NCI-H2171 (cell line): ENCODE measurements around the gene IGF2R.
"Not testable (repeated sequence)": the region's sequence is repeated elsewhere in the genome, so short reads cannot be mapped to it uniquely, and the experiment has no call there.

ENCODE experiments used
- DNase-seq: peaks from one replicate; lab custom pipeline; 2025; lab: John Stamatoyannopoulos, UW

IGF2R gene

DNA sequence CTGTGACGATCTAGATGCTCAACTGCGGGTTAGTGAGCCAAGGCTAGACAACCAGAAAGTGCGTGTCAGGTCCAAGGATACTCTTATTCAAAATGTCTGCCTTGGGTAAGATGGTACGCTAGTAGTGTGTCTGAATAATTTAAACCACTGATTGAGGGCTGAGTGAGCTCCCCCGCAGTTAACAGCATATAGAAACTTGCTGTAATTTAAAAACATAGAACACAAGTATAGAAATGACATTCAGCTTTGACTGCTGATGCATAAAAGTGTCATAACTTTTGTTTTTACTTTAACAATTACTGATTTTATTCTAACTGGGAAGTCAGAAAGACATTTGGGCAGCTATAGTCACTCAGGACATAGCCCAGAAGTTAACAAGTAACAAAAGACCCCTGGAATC is 107.1 kb downstream of the IGF2R start:
- DNase-seq: no peak

DNA sequence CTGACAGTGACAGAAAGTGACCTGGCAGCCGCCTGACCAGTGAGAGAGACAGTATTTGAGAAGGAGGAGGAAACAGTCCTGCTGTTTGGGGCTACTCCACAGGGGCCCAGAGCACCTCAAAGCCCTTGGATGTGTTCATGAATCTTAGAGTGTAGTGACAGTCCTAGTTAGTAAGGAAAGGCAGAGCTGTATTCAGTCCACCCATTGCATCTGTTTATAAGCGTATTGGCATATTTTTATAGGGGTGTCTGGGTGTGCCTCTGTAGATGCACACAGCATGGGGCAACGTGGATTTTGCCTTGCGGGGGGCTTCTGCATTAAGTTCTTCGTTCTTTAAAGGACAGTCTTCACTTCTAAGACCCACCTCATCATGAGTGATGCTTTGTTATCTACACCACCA is 108.1 kb downstream of the IGF2R start:
- DNase-seq: no peak

DNA sequence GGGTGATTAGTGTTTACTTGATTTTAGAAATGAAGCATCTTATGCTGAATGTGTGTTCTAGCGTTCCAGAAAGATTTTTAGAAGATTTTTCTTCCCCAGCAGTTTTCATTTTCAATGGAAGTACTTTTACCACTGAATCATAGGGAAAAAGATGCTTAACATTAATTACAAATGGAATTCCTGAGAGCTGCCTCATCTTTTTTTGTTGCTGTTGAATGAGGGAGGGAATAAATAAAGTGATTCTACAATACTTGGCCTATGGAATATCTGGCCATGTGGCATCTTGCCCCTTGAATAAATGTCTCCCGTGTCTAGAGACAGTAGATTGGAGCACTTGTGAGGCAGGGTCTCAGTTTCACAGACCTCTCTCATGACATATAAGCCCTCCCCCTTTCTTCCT is 108.6 kb downstream of the IGF2R start:
- DNase-seq: no peak

DNA sequence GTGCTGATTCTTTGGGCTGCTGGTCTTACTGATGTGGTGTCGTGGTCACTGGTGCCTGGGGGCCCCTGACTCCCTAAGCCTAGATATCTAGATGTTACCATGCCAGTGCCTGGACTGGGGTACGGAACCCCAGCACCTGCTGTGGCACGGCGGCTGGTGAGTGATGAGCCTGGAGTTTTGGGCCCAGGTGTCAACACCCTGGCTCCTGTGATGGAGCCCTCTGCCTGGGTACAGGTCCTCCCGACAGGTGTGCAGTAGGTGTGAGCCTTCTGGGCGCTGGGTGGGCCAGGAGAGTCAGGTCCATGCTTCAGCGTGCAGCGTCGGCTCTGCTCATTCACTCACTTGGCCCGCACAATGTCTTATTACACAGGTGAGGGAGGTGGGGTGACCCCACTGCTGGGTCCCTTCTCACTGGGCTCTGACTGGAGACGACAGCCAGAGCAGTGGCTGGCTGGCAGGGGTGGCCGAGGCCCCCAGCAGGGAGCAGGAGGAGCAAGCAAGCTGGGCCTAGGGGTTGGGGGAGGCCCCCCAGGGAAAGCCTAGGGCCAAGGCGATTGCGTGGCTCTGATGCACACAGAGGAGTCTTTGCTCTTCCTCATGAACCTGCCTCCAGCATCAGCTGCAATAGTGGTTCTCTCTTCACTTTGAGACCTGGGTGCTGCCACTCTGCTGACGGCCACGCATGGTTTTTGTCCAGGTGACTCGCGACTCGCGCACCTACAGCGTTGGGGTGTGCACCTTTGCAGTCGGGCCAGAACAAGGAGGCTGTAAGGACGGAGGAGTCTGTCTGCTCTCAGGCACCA is 110.2 kb downstream of the IGF2R start:
- DNase-seq: no peak

DNA sequence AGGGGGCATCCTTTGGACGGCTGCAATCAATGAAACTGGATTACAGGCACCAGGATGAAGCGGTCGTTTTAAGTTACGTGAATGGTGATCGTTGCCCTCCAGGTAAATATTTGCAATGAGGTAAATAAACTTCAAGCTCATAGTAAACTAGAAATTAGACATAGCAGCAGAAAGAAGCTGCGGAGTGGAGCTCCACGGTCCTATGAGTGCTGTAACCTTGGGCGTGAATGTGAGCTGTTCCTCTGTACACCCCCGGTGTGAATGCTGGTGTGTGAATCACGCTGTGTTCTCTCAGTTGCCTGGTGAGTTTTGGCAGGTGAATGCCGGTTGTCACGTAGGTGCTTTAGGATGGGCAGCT is 110.8 kb downstream of the IGF2R start:
- DNase-seq: no peak

DNA sequence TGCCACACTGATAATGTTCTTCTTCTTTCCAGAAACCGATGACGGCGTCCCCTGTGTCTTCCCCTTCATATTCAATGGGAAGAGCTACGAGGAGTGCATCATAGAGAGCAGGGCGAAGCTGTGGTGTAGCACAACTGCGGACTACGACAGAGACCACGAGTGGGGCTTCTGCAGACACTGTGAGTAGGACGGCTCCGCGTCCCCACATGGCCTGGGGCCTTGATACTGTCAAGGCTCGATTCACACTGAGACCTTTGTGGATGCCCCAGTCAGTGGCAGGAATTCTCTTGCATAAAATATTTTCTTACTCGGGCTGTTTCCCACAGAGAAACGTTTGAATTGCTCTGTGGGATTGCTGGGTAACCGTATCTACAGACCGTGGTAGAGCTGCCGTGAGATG is 111.2 kb downstream of the IGF2R start:
- DNase-seq: no peak

DNA sequence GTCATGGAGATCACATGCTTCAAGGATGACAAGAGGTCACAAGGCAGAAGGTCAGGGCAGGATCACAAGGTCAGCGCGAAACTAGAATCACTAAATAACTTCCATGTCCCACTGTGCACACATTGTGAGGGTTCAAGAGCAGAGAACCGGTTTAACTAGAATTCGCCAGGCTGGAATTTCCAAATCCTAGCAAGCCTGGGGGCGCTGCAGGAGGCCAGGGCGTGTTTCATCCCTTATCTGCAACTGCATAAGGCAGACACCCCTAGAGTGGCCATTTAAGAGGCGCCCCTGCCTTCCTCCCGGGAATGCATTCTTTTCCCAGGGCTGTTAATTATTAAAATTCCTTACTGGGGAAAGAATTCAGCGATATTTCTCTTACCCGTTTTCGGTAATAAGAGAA is 112.5 kb downstream of the IGF2R start:
- DNase-seq: no peak

DNA sequence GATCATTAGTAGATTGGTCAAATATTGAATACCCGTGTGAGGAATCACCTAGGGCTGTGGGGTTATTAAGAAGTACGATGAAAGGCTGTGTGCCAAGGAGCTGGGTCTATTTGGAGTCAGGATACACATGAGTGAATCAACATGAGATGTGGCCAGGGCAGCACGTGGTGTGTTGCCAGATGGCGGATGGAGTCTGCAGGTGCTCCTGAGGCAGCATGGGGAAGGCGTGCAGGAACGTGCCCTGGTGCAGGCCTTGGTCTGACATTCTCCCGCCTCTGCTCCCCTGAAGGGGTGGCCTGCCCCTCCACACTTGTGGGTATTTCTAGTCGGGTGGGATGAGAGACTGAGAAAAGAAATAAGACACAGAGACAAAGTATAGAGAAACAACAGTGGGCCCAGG is 113.7 kb downstream of the IGF2R start:
- DNase-seq: peak; percentile 64

DNA sequence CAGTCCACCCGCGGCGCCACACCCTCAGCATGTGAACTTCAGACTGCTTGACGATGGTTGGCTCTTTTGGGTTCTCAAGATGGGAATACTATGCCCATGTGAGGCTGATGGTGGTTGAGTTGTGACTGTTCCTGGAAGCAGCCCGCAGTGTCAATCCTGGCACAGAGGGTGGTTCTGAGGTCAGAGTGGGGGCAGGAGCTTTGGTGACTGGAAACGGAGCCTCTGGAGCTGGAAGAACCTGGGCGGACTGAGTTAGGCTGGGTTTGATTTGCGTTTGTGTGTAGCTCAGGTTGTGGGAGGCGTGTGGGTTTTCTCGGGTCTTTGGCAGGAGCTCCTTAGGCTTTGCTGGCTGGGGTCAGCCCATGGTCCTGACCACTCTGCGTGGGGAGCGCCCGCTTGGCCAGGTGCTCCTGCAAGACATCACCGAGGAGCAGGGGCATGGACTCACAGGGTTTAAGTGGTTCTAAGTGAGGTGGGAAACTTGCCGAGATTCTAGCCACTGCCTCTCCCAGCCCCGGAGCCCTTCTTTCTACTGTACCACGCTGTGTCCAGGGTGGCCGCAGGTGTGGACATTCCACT is 115.4 kb downstream of the IGF2R start:
- DNase-seq: no peak

DNA sequence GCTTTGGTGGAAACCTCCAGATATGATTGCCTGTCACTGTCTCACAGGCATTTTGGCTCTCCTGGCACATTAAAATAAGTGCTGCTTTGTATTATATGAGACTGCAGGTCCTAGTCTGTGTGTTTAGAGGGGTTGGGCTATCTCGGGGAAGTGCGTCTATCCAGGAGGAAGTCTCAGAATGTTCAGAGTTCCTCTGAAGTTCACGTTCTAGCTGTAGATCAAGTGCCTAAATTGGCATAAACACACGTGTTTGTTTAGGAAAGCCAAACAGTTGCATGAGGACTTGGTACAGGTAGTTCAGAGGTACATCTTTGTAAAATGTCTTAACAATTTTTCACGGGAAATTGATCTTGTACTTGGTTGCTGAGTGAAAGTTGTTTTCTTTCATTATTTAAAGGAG is 116.3 kb downstream of the IGF2R start:
- no peak for DNase-seq

DNA sequence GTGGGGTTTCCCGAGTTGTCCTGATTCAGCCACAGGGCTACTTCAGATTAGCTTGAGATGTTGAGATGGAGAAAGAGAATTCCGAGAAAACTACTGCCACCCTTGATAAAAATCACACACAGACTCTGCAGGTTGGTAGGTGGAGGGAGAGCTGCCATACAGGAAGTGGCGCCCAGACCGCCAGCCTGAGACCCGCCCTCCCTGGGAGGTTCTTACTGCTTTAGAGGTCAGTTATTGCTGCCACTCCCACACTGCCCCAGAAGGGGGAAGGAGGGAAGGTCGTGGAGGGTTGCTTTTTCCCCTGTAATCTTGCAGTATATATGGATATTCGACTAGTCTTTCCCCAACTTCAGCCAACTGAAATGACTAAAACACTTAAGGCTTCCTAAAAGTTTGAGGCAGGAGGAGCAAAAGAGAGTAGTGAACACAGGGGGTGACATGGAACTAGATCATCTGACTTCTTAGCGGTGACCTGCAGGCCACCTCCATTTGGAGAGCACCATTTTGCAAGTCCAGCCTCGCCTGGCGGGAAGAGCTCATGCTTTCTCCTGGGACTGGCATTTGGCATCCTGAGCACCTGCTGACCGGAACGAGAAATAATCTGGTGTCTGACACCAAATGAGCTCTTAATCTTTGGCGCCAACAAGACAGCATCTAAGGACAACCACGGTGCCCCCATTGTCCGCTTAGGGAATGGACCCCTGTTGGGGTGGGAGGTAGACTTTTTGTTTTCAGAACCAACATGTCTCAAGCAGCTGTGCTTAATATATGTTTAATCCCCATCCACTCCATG is 117.0 kb downstream of the IGF2R start:
- DNase-seq: no peak

DNA sequence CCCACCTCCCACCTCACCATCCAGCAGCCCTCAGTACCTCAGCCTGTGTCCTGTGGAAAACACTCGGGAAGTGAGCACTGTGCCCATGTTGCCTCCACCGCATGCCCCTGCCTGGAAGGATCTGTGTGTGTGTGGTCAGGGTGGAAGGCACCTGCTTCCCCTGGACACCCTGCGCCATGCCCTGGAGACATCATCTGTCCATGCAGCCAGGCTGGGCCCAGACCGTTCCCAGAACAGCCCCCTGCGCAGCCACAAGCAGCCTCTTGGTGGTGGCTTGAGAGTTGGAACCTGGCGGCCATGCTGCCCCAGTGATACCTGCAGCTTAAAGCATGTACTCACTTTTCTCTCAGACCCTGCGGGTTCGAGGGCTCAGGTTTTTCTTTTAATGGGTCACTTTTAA is 117.9 kb downstream of the IGF2R start:
- DNase-seq: no peak

DNA sequence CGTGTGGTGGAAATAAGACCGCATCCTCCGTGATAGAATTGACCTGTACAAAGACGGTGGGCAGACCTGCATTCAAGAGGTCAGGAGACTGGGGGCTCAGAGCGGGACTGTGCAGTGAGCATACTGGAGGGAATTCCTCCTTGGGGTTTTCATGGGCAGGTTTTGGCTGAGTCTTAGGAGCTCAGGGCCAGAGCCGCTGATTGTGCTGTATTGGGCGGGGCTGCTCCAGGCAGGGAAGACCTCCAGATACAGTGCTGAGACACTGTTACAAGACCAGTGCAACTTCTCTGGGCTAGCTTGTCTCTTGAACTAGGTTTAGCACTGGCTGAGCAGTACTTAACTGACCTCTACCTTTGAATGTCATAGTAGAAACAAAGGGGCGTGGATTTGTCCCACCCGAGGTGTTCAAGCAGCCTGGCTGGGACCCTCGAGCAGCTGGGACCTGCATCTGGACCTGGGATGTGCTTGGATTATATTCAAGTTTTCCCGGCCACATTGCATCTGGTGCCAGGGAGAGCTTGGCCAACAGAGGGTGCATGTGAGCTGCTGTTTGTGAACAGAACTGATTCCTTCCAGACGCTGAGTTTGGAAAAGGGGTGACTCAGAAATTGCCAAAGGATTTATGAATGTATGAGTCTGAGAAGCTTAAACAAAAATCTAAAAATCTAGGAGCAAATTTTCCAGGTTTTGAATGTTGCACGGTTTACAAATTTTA is 119.3 kb downstream of the IGF2R start:
- DNase-seq: peak; percentile 25

DNA sequence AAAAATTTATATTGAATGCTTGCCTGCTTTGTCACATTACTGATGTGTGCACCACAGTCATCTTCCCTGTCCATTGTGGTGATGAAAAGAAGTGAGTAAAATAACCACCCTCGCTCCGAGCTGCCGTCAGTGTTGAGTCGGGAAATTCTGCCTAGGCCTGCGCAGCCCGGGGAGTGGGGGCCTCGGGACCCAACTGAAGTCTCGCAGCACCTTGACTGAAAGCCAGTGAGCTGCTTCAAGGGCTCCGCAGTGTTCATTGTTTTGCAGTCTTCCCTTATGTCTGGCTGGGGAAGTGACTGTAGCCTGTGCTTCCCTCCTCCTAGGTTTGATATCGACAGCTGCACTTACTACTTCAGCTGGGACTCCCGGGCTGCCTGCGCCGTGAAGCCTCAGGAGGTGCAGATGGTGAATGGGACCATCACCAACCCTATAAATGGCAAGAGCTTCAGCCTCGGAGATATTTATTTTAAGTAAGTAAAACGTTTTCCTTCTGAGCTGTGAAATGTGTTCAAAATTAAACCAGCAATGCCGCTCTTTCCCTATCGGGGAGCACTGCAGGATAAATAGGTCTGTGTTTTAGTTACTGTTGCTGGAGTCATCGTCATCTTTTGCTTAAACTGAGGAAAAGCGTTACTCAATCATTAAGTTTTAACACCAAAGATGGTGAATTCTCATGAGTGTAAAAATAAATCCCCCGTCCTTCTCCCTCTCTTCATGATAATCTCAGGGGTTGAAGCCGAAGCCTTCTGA is 120.1 kb downstream of the IGF2R start:
- no peak for DNase-seq

DNA sequence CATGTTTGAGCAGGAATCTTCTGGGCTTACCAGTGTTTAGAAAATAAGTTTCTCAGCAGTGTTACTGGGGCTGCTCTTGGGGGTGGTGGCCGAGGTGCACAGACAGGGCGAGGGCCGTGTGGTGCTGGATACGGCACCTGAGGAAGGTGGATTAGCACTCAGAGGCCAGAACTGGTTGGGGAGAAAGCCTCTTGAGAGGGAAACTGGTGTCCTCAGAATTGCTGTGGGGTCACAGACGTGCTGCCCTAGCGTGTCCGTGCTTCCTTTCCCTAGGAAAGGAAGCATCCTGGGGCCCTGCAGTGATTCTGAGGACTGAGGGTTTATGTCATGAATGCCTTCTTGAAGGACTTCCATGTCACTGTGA is 120.6 kb downstream of the IGF2R start:
- DNase-seq: no peak

DNA sequence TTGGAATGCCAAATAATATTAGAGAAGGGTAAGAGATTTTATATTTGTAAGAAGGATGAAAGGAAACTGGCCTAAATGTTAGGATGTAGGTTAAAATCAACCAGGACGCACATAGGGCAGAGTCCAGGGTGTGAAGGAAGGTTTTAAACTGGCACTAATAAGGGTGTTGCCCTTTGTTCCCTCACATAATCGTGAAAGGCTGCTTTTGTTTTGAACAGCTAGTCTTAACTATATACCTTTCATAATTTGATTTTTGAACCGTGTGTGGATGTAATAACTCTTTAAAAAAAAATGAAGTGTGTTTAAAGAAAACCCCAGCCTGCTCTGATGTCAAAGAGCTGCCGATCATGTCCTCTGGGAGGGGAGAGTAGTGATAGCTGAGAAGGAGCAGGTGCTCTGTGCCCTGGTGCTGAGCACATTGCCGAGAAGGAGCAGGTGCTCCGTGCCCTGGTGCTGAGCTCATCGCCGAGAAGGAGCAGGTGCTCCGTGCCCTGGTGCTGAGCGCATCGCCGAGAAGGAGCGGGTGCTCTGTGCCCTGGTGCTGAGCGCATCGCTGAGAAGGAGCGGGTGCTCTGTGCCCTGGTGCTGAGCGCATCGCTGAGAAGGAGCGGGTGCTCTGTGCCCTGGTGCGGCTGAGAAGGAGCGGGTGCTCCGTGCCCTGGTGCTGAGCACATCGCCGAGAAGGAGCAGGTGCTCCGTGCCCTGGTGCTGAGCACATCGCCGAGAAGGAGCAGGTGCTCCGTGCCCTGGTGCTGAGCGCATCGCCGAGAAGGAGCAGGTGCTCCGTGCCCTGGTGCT is 121.8 kb downstream of the IGF2R start:
- not testable (repeated sequence) for DNase-seq

DNA sequence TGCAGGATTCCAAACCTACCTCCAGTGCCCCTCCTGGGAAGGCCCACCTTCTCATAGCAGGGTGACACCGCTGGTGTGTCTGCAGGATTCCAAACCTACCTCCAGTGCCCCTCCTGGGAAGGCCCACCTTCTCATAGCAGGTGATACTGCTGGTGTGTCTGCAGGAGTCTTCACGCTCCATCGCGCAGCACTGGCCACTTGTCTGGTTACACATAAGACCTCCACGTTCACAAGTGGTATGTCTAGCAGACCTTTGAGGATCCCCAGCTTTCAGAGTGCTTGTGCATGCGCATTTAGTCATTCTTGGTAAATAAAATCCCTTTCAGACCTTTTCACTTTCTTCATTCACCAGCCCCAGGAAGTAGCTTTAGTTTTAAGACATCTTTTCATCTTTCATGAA is 123.3 kb downstream of the IGF2R start:
- DNase-seq: not testable (repeated sequence)

DNA sequence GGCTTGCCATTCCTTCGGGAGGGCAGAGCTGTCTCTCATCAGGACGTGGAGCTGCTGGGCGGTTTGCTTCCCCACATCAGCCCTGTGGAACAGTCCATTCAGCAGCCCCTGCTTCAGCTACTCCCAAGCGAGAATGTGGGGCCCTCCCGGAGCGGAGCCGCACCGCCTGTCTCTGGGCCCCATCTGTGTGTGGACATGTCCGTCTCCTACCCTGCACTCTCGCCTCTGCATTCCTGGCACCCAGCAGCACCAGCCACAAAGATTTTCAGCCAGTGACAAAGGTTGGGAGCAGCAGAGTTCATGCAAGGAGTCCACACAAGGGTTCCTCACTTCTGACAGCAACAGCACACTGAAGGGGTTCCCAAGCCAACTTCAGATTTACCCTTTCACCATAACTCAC is 123.7 kb downstream of the IGF2R start:
- no peak for DNase-seq

DNA sequence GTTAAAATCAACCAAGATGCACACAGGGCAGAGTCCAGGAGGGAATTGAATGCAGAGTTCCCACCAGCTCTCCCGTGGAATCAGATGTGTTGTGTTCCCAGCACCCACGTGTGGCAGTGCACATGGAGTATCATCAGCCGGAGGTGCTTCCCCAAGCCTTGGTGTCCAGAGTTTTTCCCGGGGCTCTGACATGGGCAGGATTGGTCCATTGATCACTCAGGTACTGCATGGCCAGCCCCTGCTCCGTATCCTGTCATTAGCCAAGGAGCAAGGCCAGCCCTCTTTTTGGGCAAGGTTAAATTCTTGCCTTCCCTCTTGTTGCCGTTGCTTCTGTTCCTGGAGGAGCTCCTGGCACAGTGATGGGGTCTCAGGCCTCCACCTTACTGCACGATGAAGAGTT is 124.2 kb downstream of the IGF2R start:
- DNase-seq: no peak

DNA sequence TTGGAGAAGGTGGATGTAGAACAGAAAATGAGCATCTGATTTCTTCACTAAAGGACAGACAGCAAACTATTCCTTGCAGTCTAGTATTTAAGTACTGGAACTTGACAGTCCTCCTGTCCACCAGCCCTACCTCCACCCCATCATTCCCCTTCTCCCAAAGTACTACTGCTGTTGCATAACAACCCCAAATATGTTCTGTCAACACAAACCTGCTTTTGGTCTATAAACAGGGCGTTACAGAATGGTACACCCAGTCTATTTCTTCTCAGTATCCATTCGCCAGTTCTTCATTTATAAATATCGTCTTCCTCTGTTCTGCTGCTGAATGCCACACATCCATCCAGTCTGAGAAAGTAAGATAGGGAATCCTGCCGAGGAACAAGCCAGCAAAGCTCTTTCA is 125.1 kb downstream of the IGF2R start:
- DNase-seq: no peak
